SK-N-SH (cell line): ENCODE measurements around the gene ZNF473. TPM values are rescaled to one million over a fixed set of nuclear protein-coding genes. Genes with fewer than 3 reads are reported as not detected.

Experiments
- CTCF ChIA-PET: fragments of 300-600, 350-600 bp; formaldehyde crosslinking; extraction: SDS; loops from one replicate; lab custom pipeline; 2021; lab: Yijun Ruan, JAX
- POLR2A ChIA-PET: fragments of 350-600 bp; sonication (Branson Sonifier 250); formaldehyde crosslinking; extraction: SDS; loops from one replicate; lab custom pipeline; 2020; ENCODE audit warnings: antibody characterized with exemption, inconsistent platforms; lab: Yijun Ruan, JAX
- DNase-seq: peaks from one replicate; pipeline ENCODE4 v3.0.0; 2012
- H2AFZ ChIP-seq: fragments of 200-600 bp; sonication (generic); 2 replicates; pipeline ENCODE4 v1.8.1; 2016; ENCODE audit warnings: antibody characterized with exemption, mild to moderate bottlenecking, low read depth
- H3F3A ChIP-seq: fragments of 200-600 bp; sonication (generic); replicated peaks from 2 replicates; pipeline ENCODE3; 2016; ENCODE audit warnings: antibody characterized with exemption, mild to moderate bottlenecking; ENCODE audit not compliant: insufficient read depth
- H3K27ac ChIP-seq, 2 experiments: fragments of 200-500 bp in 1 of 2; fragments of 200-600 bp in 1 of 2; sonication (Bioruptor generic) in 1 of 2; sonication (generic), shearing (Covaris generic) in 1 of 2; 2 replicates each; pipeline versions ENCODE4 v1.5.1 to v1.6.1; 2014 to 2016; ENCODE audit warnings: low read depth in 2 of 2, inconsistent platforms in 1 of 2, low read length in 1 of 2, mild to moderate bottlenecking in 1 of 2, mixed read lengths in 1 of 2
- H3K27me3 ChIP-seq: fragments of 200-600 bp; sonication (generic), shearing (Covaris generic); 2 replicates; pipeline ENCODE4 v1.6.1; 2016; ENCODE audit warnings: mixed run types; ENCODE audit not compliant: insufficient read depth
- H3K36me3 ChIP-seq, 2 experiments: fragments of 200-500 bp in 1 of 2; fragments of 200-600 bp in 1 of 2; sonication (Bioruptor generic) in 1 of 2; sonication (generic) in 1 of 2; replicated peaks in 1 of 2; 2 replicates each; pipeline versions ENCODE3 to v1.5.1; 2014 to 2016; ENCODE audit warnings: low read length in 1 of 2, mild to moderate bottlenecking in 1 of 2; ENCODE audit not compliant: insufficient read depth in 2 of 2, control insufficient read depth in 1 of 2
- H3K4me1 ChIP-seq, 2 experiments: fragments of 200-500 bp in 1 of 2; fragments of 200-600 bp in 1 of 2; sonication (Bioruptor generic) in 1 of 2; sonication (generic), shearing (Covaris generic) in 1 of 2; 2 replicates each; pipeline versions ENCODE4 v1.5.1 to v1.6.1; 2014 to 2016; ENCODE audit warnings: low read depth in 1 of 2, low read length in 1 of 2, mixed run types in 1 of 2; ENCODE audit not compliant: insufficient read depth in 2 of 2, control insufficient read depth in 1 of 2
- H3K4me2 ChIP-seq: fragments of 200-600 bp; sonication (generic), shearing (Covaris generic); 2 replicates; pipeline ENCODE4 v1.6.1; 2017; ENCODE audit warnings: mixed run types
- H3K4me3 ChIP-seq, 2 experiments: fragments of 200-500 bp in 1 of 2; fragments of 200-600 bp in 1 of 2; sonication (Bioruptor generic) in 1 of 2; sonication (generic), shearing (Covaris generic) in 1 of 2; 2 replicates each; pipeline versions ENCODE4 v1.5.1 to v1.8.1; 2014 to 2016; ENCODE audit warnings: low read depth in 2 of 2, inconsistent platforms in 1 of 2, low read length in 1 of 2, mild to moderate bottlenecking in 1 of 2, mixed read lengths in 1 of 2, moderate library complexity in 1 of 2
- H3K79me2 ChIP-seq: fragments of 200-600 bp; sonication (generic); 2 replicates; pipeline ENCODE4 v1.8.1; 2017; ENCODE audit warnings: mild to moderate bottlenecking; ENCODE audit not compliant: insufficient read depth
- H3K9ac ChIP-seq: fragments of 200-600 bp; sonication (generic); 2 replicates; pipeline ENCODE4 v1.6.1; 2017; ENCODE audit warnings: mixed run types
- H3K9me2 ChIP-seq: fragments of 200-600 bp; sonication (generic); 2 replicates; pipeline ENCODE4 v1.6.1; 2017; ENCODE audit warnings: mixed run types
- H3K9me3 ChIP-seq: fragments of 200-600 bp; sonication (generic); 2 replicates; pipeline ENCODE4 v1.6.1; 2017; ENCODE audit warnings: mixed run types, mild to moderate bottlenecking, moderate library complexity
- H4K20me1 ChIP-seq: fragments of 200-600 bp; sonication (generic); 2 replicates; pipeline ENCODE4 v1.6.1; 2017; ENCODE audit warnings: mild to moderate bottlenecking, mixed run types; ENCODE audit not compliant: insufficient read depth
- EP300 ChIP-seq, 2 experiments: IDR thresholded peaks; 2 replicates each; pipeline versions ENCODE4 v1.4.0 to v1.6.1; 2012; ENCODE audit warnings: borderline replicate concordance in 1 of 2, low read depth in 1 of 2, low read length in 1 of 2
- EZH2phosphoT487 ChIP-seq: fragments of 200-600 bp; sonication (generic); IDR thresholded peaks from 2 replicates; pipeline ENCODE4 v1.6.1; 2017; ENCODE audit warnings: low read depth, mixed run types, mild to moderate bottlenecking, antibody characterized with exemption, moderate library complexity, borderline replicate concordance
- FOSL2 ChIP-seq: IDR thresholded peaks from 2 replicates; pipeline ENCODE4 v1.4.0; 2012; ENCODE audit warnings: low read depth, mild to moderate bottlenecking, moderate library complexity, borderline replicate concordance
- GATA2 ChIP-seq: sonication (generic); formaldehyde crosslinking; IDR thresholded peaks from 2 replicates; pipeline ENCODE4 v1.5.0; 2020; ENCODE audit warnings: mild to moderate bottlenecking, missing genetic modification reagents
- IRF3 ChIP-seq: fragments of 150-350 bp; IDR thresholded peaks from 2 replicates; pipeline ENCODE4 v1.6.1; 2016; ENCODE audit warnings: mild to moderate bottlenecking, low read depth, low read length
- MEF2A ChIP-seq: IDR thresholded peaks from 2 replicates; pipeline ENCODE4 v1.4.0; 2012; ENCODE audit warnings: low read depth, borderline replicate concordance
- NFIC ChIP-seq: IDR thresholded peaks from 2 replicates; pipeline ENCODE4 v1.4.0; 2012; ENCODE audit warnings: borderline replicate concordance
- NRF1 ChIP-seq: IDR thresholded peaks from 2 replicates; pipeline ENCODE4 v1.6.1; 2012; ENCODE audit warnings: low read depth, mild to moderate bottlenecking, low read length
- POLR2AphosphoS5 ChIP-seq: IDR thresholded peaks from 2 replicates; pipeline ENCODE4 v1.6.1; 2012; ENCODE audit warnings: low read depth, low read length
- RCOR1 ChIP-seq: fragments of 150-350 bp; IDR thresholded peaks from 2 replicates; pipeline ENCODE4 v1.6.1; 2017; ENCODE audit warnings: antibody characterized with exemption, low read length
- REST ChIP-seq: IDR thresholded peaks from 2 replicates; pipeline ENCODE4 v1.6.1; 2012; ENCODE audit warnings: mild to moderate bottlenecking, low read depth, low read length, moderate library complexity
- TAF1 ChIP-seq: IDR thresholded peaks from 2 replicates; pipeline ENCODE4 v1.6.1; 2012; ENCODE audit warnings: low read depth, mild to moderate bottlenecking, low read length, moderate library complexity, borderline replicate concordance
- TCF12 ChIP-seq: IDR thresholded peaks from 2 replicates; pipeline ENCODE4 v1.4.0; 2012
- YY1 ChIP-seq: IDR thresholded peaks from 2 replicates; pipeline ENCODE4 v1.4.0; 2012; ENCODE audit warnings: low read depth, mild to moderate bottlenecking
- WGBS: methylation state at CpG from one replicate; pipeline ENCODE4 v1.1.6; 2017; ENCODE audit warnings: low lambda C conversion rate; 5-methylcytosine and 5-hydroxymethylcytosine counted together
- polyA plus RNA-seq, 3 experiments: library from polyadenylated mRNA; depleted of rRNA; stranded (reverse); fragments of >200 nt; gene quantifications; 2 replicates each; pipeline ENCODE4 v1.2.3, GENCODE V29; 2012
- TF ChIP-seq, protein P1 (sequence below): IDR thresholded peaks from 2 replicates; pipeline ENCODE4 v1.4.0; 2012; ENCODE audit warnings: low read depth, borderline replicate concordance

The ZNF473 gene
- polyA plus RNA-seq, 1 of the 3 experiments (the other 2 are of a cell fraction) = 5.4 TPM

- Histone ChIP-seq H3K9me2 (no peaks in the 10 kb centered on the region), H3K4me1 (no peaks in the 10 kb centered on the region), H3F3A (no peaks in the 10 kb centered on the region), H3K27ac (no peak overlapping the region), H4K20me1 (peaks cover 39% of the 10 kb centered on the region), H2AFZ (no peak overlapping the region), H3K27me3 (no peaks in the 10 kb centered on the region), H3K36me3 (peaks cover 5 to 8% of the 10 kb centered on the region in 2 experiments), H3K4me3 (no peak overlapping the region), H3K9ac (no peak overlapping the region), H3K4me2 (no peak overlapping the region), H3K9me3 (no peaks in the 10 kb centered on the region), H3K79me2 (no peaks in the 10 kb centered on the region)
- ChIA-PET CTCF (interaction anchor here (1.4 to 9.6 kb wide), 3 partner anchors 12 to 47 kb away, joined by 4 to 94 read pairs (median 13); no protein-coding TSS in a partner anchor), POLR2A (no interaction called here)
- no peak for DNase-seq
- 75% methylated on average over 3 of the region's 3 CpGs for WGBS
- TF ChIP-seq YY1 = no peak
- TF ChIP-seq POLR2AphosphoS5 = no peak
- TF ChIP-seq REST = 0 out of 2 replicates have a peak, but pooled peaks have one; percentile 12
- no peak for TF ChIP-seq FOSL2
- TF ChIP-seq GATA2 (CRISPR knock-in tag) = no peak
These were observed 39.9 kb upstream of the ZNF473 start for GRCh38 chr19:49985871-49986270.

GRCh38 chr19:49986354-49986753, 39.5 kb upstream of the ZNF473 start:
- CTCF ChIA-PET = interaction anchor here (9.6 kb wide), 1 partner anchor 48 kb away, joined by 94 read pairs; no protein-coding TSS in a partner anchor
- Histone ChIP-seq H2AFZ (no peak overlapping the region), H3K27me3 (no peaks in the 10 kb centered on the region), H3K4me3 (no peak overlapping the region), H3K4me2 (no peak overlapping the region), H3K9me2 (no peaks in the 10 kb centered on the region), H3K9me3 (no peaks in the 10 kb centered on the region), H3F3A (no peaks in the 10 kb centered on the region), H4K20me1 (peaks cover 39% of the 10 kb centered on the region), H3K27ac (no peak overlapping the region), H3K36me3 (peaks cover 5 to 12% of the 10 kb centered on the region in 2 experiments), H3K4me1 (no peaks in the 10 kb centered on the region), H3K79me2 (no peaks in the 10 kb centered on the region), H3K9ac (no peak overlapping the region)
- no peak for DNase-seq
- WGBS = 92% methylated on average over 10 of the region's 10 CpGs
- POLR2A ChIA-PET = no interaction called here
- TF ChIP-seq NRF1 (no peak), IRF3 (no peak), RCOR1 (no peak), TAF1 (no peak), MEF2A (no peak), REST (no peak), TCF12 (no peak), FOSL2 (no peak), NFIC (no peak), EZH2phosphoT487 (no peak), EP300 (IDR thresholded peaks at IDR 0.05; ENCODE audit: borderline replicate concordance in 1 of 2, low read depth in 1 of 2, low read length in 1 of 2) (no peak)
- TF ChIP-seq, protein P1, sequence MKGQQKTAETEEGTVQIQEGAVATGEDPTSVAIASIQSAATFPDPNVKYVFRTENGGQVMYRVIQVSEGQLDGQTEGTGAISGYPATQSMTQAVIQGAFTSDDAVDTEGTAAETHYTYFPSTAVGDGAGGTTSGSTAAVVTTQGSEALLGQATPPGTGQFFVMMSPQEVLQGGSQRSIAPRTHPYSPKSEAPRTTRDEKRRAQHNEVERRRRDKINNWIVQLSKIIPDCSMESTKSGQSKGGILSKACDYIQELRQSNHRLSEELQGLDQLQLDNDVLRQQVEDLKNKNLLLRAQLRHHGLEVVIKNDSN = no peak
